NCI-H1105 (cell line): ENCODE measurements around the gene BTNL3.

Experiments used
- DNase-seq: peaks from one replicate; lab custom pipeline; 2025; lab: John Stamatoyannopoulos, UW

BTNL3 gene

GRCh38 chr5:181047921-181048320 lies 59.3 kb downstream of the BTNL3 start:
- no peak for DNase-seq

- no peak for DNase-seq
Observed at GRCh38 chr5:181050016-181050415, 61.4 kb downstream of the BTNL3 start.

- no peak for DNase-seq
Observed at GRCh38 chr5:181051841-181052671, 63.4 kb downstream of the BTNL3 start.

- no peak for DNase-seq
Observed at GRCh38 chr5:181052672-181053487, 64.2 kb downstream of the BTNL3 start.

GRCh38 chr5:181053488-181054121 lies 65.0 kb downstream of the BTNL3 start:
- DNase-seq: no peak

GRCh38 chr5:181054138-181054537 lies 65.5 kb downstream of the BTNL3 start:
- no peak for DNase-seq

GRCh38 chr5:181054871-181055459 lies 66.3 kb downstream of the BTNL3 start:
- DNase-seq: no peak
